Transverse colon (tissue), 4 donors: ENCODE measurements around the gene PCDHGB1.

ENCODE experiments used
- POLR2A ChIP-seq: fragments of 450-650 bp; IDR thresholded peaks from one replicate; pipeline ENCODE4 v1.6.1; 2016; ENCODE audit warnings: antibody characterized with exemption, mild to moderate bottlenecking, moderate library complexity
- POLR2AphosphoS5 ChIP-seq, 3 donors: sonication (generic); formaldehyde crosslinking; IDR thresholded peaks; one replicate each; pipeline ENCODE4 v1.6.1; 2016; ENCODE audit warnings: antibody characterized with exemption in 3 of 3
- TF ChIP-seq, protein P1 (sequence below), 5 experiments: fragments of 200-600 bp in 3 of 5; fragments of 450-650 bp in 2 of 5; sonication (generic) in 3 of 5; IDR thresholded peaks; 1 replicate in 2 of 5; 2 replicates in 3 of 5; pipeline ENCODE4 v1.5.1; 2016 to 2017; ENCODE audit warnings: antibody characterized with exemption in 5 of 5, inconsistent platforms in 3 of 5, mild to moderate bottlenecking in 2 of 5, moderate library complexity in 1 of 5

- TF ChIP-seq, protein P1, sequence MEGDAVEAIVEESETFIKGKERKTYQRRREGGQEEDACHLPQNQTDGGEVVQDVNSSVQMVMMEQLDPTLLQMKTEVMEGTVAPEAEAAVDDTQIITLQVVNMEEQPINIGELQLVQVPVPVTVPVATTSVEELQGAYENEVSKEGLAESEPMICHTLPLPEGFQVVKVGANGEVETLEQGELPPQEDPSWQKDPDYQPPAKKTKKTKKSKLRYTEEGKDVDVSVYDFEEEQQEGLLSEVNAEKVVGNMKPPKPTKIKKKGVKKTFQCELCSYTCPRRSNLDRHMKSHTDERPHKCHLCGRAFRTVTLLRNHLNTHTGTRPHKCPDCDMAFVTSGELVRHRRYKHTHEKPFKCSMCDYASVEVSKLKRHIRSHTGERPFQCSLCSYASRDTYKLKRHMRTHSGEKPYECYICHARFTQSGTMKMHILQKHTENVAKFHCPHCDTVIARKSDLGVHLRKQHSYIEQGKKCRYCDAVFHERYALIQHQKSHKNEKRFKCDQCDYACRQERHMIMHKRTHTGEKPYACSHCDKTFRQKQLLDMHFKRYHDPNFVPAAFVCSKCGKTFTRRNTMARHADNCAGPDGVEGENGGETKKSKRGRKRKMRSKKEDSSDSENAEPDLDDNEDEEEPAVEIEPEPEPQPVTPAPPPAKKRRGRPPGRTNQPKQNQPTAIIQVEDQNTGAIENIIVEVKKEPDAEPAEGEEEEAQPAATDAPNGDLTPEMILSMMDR (IDR thresholded peaks at IDR 0.05), result no peak
- TF ChIP-seq POLR2A (no peak), POLR2AphosphoS5 (IDR thresholded peaks at IDR 0.05) (no peak)
Measured at GRCh38 chr5:141351591-141351990, 1.7 kb downstream of the PCDHGB1 start.
